GM21526 (cell line): ENCODE data around the gene TNFRSF19.
"Not testable (repeated sequence)": the region's sequence is repeated elsewhere in the genome, so short reads cannot be mapped to it uniquely, and the experiment has no call there.

Experiments used
- ATAC-seq: cut with Tn5 transposase; IDR thresholded peaks from one replicate; pipeline ENCODE4 v1.9.1; 2021; ENCODE audit warnings: moderate library complexity; ENCODE audit not compliant: unreplicated experiment, low FRiP score

Gene TNFRSF19

DNA sequence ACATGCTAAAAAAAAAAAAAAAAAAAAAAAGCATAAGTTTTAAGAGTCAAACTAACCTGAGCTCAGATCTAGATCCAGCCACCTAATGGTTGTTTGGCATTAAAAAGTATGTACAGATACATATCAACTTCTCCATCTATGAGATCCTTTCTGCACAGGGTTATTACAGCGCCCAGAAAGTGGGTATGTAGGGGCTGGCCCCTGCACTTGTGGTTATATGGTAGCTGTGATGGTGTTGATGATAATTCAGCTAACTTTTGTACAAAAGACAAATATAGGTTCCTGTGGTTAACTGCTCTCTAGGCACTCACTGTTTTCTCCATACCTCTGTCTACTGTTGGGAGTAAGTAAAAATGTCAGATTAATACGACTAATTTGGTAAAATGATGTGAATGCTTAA, 81.7 kb downstream of the TNFRSF19 start:
- ATAC-seq = no peak

DNA sequence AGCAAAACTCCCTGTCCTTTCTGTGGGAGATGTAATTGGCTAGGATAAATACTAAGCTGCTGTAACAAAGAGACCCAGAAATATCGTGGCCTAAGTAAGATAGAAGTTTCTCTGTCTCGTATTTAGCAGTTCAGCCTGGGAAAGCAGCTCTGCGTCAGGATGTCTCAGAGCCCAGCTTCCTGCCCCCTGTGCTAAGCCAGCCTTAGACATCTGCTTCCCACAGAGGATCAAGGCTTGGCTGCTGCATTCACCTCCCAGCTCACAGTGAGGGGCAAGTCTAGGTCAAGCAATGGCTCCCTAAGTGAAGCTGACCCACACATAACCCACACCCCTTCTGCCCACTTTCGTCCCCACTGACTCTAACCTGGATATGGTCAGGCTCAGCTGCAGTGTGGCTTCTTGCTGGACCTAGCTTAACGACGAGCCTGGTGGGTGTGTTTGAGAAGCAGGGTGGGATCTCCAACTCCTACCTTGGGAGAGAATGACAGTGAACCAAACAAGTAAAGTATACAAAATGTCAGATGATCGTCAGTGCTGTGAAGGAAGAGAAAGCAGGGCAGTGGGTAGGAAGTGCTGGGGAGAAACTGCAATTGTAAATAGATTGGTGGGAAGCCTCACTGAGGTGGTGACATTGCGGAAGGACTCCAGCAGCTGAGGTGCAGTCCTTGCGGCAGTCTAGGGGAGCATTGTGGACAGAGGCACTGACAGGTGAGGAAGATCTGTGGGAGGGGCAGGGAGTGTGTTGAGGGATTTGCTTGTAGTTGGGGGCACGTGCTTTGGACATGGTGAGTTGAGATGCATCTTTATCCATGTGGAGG, 82.9 kb downstream of the TNFRSF19 start:
- no peak for ATAC-seq

DNA sequence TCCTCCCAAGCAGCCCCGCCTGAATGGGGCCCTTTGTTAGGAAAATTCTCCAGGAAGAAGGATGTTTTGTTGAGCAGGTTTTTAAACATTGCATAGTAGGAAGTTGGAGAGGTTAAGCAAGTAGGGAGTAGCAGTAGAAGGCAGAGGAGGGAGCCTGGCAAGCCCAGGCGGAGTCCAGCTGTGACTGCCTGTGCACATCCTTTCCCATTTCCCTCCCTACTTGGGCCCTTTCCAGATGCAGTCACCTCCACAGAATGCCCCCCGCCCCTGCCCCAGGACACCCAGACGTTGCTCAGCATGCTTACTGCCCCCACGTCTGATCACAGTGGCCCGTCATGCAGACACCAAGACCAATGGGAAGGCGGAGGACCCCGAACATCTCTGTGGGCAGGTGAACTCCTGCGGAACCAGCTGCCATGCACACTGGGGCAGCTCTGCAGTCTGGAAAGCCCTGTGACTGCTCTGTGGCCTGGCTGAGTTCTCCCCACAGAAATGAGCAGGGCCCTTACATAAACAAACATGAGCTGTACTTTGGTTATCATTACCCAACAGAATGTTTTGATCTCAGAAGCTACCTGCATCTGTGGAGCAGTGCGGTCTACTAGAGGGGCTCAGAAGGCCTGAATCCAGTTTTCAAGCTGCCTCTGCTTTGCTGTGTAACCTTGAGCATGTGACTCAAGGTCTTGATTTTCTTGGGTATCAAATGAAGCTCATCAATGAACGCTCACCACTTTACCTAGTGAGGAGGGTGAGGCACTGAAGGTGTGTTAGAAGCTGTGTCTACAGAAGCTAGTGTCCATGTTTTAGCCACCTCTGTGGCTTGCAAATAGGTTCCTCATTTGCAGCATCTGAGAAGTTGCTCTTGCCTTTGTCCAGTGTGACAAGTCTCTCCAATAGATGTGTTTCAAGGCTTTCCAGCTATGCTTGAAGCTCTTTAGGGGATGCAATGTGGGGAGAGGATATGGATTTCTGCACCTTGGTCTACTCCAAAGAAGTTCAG, 84.2 kb downstream of the TNFRSF19 start:
- ATAC-seq = no peak

DNA sequence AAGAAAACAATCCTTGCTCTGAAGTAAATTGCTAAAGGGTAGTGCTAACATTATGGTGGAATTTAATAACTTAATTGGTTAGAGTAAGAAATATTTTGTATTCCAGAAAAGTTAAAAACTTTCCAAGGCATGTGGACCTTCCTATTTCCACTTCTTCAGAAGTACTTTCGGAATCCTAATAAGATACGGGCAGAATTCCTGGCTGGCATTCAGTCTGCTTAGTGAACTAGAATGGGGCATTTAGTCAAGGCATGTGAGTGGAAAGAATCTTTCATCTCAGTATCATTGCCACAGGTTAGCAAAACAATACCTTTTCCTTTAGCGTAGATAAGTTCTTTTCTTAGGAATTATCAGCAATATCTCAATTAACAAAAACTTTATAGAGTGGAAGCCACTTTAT, 85.1 kb downstream of the TNFRSF19 start:
- no peak for ATAC-seq

DNA sequence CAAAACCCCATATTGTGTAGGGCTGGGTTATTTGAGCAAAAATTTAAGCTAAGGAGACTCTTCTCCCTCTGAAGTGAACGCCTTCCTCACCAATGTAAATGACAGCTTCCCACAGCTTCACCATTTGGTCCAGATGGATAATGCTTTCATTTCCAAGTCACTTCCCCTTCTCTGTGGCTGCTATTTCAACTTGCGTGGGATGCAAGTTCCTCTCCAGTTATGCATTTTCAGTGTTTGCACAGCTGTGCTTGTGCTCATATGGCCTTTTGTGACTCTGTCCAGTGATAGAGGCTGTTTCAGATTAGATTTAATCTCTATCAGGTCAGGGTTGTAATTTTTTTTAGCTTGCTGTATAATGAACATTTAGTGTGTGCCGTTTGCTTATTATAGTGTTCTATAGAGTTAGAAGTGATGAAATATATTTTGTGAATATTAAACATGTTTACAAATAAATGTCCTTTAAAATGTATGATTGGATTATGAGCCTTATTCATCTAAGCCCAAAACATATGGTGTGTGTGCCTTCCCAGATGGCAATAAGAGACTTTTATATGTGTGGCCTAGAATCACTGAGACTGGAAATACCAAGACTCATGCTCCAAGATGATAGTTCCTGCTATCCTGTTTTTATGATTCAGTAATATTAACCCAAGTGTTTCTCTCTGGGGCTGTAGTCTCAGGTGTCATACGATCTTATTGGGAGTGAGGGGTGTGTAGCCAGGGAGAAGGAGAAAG, 86.6 kb downstream of the TNFRSF19 start:
- no peak for ATAC-seq

DNA sequence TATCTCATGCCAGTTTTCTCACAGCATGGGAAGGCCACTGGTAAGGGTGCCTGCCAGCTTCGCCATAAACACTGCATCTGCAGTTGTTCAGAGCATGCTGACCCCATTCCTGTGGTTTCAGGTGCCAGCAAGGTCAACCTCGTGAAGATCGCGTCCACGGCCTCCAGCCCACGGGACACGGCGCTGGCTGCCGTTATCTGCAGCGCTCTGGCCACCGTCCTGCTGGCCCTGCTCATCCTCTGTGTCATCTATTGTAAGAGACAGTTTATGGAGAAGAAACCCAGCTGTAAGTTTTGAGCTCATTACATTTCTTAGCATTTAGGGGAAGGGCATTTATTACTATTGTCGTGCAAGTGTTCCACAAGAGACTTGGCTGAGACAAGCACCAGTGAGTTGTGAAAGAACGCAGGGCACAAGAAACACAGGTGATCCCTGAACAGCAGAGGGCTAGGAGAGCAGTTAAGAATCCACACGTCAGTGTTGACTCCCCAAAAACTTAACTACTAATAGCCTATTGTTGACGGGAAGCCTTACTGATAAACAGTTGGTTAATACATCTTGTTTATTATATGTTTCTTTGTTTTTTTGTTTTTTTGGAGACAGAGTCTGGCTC, 88.8 kb downstream of the TNFRSF19 start:
- no peak for ATAC-seq

DNA sequence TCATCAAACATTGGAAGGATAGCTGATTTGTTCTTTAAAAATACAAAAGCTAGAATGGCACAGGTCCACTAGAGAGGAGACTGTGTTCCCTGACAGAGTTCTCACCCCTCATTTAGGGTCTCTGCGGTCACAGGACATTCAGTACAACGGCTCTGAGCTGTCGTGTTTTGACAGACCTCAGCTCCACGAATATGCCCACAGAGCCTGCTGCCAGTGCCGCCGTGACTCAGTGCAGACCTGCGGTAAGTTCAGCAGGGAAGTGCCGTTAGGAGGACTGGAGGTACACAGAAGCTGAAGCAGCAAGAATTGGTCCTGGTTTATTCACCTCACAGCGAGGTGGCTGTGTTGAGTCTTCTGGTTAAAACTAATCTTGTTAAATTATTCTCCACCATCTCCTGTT, 90.0 kb downstream of the TNFRSF19 start:
- ATAC-seq = no peak

DNA sequence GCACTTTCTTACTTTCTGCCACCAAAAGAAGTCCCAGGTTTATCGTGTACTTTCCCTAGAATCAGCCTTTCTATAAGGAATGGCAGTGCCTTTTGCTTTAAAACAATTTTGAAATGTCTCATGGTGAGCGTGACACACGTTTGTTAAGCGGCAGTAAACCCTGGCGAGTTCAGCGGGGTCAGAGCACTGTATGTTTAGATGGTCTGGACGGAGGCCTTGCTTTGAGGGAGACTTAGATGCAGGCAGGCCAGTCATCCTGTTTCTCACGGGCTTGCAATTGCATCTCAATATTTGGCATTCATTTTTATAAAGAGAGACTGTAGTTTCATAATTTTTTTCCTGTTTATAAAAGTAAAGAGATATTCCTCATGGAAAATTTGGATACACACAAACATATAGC, 96.4 kb downstream of the TNFRSF19 start:
- no peak for ATAC-seq

DNA sequence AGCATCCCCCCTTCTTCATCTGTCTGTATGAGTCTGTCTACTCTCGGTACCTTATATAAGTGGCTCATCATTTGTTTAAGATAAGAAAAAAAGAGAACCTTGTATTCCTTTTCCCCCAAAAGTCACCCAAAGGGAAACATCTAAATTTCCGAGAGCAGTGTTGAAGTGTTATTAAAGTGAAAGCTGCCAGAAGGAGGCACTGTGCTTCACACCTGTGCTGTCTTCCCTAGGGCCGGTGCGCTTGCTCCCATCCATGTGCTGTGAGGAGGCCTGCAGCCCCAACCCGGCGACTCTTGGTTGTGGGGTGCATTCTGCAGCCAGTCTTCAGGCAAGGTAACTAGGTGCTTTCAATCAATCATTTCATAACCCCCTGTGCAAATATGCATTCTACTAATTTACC, 97.5 kb downstream of the TNFRSF19 start:
- ATAC-seq = no peak

DNA sequence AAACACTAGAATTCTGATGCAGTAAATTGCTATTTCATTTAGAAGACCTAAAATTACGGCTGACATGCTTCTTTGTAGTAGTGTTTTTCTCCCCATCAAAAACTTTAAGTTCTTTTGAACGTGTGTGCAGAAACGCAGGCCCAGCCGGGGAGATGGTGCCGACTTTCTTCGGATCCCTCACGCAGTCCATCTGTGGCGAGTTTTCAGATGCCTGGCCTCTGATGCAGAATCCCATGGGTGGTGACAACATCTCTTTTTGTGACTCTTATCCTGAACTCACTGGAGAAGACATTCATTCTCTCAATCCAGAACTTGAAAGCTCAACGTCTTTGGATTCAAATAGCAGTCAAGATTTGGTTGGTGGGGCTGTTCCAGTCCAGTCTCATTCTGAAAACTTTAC, 98.3 kb downstream of the TNFRSF19 start:
- ATAC-seq = no peak

DNA sequence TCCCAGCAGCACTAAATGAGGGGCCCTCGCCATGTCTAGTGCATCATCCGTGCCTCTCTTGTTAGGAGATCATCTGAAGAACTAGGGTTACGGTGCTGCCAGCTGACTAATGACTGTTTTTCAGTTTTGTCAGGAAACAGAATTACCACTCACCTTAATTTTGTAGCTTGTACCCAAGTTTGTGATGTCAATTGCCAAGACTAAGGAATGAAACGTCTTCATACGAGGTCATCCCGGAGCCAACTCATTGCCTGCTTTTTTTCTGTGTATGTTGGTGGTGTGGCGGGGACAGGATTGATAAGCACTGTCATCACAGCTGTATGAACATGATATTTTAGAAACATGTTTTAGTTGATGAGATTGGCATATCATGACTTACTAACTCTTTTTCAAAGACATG, 100.6 kb downstream of the TNFRSF19 start:
- ATAC-seq = no peak

DNA sequence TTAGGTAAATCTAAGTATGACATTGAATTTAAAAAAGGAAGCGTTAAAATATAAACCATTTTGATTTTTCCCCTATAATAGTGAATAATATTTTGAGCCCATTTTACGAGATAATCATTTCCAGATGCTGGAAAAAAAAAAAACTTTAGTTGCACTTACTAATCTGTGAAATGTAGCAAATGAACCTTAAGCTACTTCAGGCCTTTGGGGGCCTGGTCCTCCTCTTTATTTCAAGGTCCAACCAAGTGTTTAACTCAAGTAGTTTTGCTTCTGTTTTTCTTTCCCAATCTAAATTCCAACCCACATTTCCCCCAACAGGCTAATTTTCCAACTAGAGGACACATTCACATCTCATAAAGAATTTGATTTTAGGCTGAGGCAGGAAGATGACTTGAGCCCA, 101.2 kb downstream of the TNFRSF19 start:
- ATAC-seq = no peak

DNA sequence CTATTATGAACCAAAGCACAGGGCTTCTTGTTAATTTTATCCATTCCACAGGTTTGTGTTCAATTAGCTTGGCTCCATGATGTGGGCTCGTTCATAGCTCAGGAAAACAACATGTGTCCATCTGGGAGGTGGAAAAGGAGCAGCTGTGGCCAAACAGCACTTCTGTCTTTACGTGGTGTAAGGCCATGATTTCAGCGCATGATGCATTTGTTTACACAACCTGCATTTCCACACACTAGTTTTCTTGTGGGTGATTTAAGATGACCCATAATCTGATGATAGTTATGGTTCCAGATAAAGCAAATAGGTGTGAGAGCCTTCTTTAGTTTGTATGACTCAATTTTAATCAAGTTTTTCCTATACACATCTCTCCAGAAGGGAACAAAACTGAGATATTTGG, 101.7 kb downstream of the TNFRSF19 start:
- no peak for ATAC-seq

DNA sequence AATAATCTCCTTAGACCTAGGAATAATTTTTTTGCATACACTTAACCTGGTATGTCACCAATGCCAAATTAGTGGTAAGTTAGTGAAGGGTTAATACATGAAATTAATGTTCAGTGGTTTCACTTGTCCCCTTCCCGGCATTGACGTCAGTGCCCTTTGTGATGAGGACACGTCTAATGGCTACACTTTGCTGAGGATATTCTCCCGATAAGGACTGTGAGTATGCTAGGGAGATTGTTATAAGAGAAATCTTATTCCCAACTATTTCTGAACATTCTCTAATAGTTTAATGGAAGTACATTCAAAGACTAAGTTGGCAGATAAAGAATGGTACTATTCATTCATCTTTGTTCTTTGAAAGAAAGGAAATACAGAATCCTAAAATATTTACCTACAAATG, 102.4 kb downstream of the TNFRSF19 start:
- ATAC-seq = no peak

DNA sequence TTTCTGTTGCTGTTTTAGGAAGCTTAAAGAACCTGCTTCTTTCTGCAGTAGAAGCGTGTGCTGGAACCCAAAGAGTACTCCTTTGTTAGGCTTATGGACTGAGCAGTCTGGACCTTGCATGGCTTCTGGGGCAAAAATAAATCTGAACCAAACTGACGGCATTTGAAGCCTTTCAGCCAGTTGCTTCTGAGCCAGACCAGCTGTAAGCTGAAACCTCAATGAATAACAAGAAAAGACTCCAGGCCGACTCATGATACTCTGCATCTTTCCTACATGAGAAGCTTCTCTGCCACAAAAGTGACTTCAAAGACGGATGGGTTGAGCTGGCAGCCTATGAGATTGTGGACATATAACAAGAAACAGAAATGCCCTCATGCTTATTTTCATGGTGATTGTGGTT, 103.1 kb downstream of the TNFRSF19 start:
- no peak for ATAC-seq

DNA sequence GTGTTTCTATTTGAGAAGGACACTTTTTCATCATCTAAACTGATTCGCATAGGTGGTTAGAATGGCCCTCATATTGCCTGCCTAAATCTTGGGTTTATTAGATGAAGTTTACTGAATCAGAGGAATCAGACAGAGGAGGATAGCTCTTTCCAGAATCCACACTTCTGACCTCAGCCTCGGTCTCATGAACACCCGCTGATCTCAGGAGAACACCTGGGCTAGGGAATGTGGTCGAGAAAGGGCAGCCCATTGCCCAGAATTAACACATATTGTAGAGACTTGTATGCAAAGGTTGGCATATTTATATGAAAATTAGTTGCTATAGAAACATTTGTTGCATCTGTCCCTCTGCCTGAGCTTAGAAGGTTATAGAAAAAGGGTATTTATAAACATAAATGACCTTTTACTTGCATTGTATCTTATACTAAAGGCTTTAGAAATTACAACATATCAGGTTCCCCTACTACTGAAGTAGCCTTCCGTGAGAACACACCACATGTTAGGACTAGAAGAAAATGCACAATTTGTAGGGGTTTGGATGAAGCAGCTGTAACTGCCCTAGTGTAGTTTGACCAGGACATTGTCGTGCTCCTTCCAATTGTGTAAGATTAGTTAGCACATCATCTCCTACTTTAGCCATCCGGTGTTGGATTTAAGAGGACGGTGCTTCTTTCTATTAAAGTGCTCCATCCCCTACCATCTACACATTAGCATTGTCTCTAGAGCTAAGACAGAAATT, 103.8 kb downstream of the TNFRSF19 start:
- ATAC-seq = no peak

DNA sequence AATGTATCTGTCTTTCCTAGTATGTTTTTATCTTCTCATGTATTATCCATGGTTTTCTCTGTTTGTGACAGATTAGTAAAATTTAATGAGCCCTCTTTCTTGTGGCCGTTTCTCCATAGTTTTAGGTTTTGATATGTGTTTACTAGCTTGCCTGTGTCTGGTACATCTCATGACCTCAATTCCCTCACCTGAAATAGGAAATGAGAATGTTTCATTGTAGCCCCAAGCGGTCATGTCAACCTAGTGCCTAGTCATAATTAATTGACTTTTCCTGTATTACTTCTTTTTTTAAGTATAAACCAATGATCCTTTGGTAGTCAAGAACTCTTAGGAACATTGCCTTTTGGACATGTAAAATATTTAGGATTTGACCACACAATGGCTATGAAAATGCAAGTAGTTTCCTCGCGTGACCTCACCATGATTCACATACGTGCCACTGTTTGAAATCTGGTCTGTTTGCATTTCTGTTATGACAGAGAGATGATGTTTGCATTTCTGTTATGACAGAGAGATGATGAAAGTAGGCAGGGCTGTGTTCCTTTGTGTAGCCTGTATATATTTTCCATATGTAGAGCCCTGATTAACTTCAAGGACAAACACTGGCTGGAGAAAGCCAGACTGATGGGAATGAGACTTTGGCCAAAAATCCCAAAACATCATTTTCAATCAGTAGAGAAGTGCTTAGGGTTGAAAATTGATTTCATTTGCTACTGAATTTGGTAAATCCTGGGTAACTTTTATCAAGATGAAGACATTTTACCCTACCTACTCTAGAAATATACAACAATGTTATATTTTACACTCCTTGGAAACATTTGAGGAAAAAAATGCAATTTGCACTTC, 104.8 kb downstream of the TNFRSF19 start:
- ATAC-seq = no peak

DNA sequence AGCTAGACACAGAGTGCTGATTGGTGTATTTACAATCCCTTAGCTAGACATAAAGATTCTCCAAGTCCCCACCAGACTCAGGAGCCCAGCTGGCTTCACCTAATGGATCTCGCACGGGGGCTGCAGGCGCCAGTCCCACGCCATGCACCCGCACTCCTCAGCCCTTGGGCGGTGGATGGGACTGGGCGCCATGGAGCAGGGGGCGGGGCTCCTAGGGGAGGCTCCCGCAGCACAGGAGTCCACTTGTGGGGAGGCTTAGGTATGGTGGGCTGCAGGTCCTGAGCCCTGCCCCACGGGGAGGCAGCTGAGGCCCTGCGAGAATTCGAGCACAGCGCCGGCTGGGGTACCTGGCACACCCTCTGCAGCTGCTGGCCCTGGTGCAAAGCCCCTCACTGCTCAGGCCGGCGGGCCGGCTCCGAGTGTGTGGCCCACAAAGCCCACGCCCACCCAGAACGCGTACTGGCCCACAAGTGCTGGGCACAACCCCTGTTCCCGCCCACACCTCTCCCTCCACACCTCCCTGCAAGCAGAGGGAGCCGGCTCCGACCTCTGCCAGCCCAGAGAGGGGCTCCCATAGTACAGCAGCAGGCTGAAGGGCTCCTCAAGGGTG, 107.6 kb downstream of the TNFRSF19 start:
- not testable (repeated sequence) for ATAC-seq
